ENCODE results near the gene SLC22A23.

- TF ChIP-seq POLR2A (IDR thresholded peaks at IDR 0.05) (no peak), EP300 (IDR thresholded peaks at IDR 0.05) (no peak)
- TF ChIP-seq, protein P1, sequence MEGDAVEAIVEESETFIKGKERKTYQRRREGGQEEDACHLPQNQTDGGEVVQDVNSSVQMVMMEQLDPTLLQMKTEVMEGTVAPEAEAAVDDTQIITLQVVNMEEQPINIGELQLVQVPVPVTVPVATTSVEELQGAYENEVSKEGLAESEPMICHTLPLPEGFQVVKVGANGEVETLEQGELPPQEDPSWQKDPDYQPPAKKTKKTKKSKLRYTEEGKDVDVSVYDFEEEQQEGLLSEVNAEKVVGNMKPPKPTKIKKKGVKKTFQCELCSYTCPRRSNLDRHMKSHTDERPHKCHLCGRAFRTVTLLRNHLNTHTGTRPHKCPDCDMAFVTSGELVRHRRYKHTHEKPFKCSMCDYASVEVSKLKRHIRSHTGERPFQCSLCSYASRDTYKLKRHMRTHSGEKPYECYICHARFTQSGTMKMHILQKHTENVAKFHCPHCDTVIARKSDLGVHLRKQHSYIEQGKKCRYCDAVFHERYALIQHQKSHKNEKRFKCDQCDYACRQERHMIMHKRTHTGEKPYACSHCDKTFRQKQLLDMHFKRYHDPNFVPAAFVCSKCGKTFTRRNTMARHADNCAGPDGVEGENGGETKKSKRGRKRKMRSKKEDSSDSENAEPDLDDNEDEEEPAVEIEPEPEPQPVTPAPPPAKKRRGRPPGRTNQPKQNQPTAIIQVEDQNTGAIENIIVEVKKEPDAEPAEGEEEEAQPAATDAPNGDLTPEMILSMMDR (IDR thresholded peaks at IDR 0.05): no peak
Observed at GRCh38 chr6:3306848-3307247, 150.0 kb downstream of the SLC22A23 start.

All from gastroesophageal sphincter (tissue), 3 donors.